ENCODE results near the gene JPT1.
"Not testable (repeated sequence)": the region's sequence is repeated elsewhere in the genome, so short reads cannot be mapped to it uniquely, and the experiment has no call there.

JPT1 gene

GRCh38 chr17:75129576-75129975, 24.7 kb downstream of the JPT1 start:
- no peak for DNase-seq (ENCODE audit: low read depth)

GRCh38 chr17:75128694-75129505, 25.4 kb downstream of the JPT1 start:
- no peak for DNase-seq (ENCODE audit: low read depth)

- not testable (repeated sequence) for DNase-seq (ENCODE audit: low read depth)
Measured at GRCh38 chr17:75127936-75128335, 26.4 kb downstream of the JPT1 start.

- no peak for DNase-seq (ENCODE audit: low read depth)
Measured at GRCh38 chr17:75126954-75127353, 27.4 kb downstream of the JPT1 start.

GRCh38 chr17:75125984-75126383, 28.3 kb downstream of the JPT1 start:
- DNase-seq (ENCODE audit: low read depth) = no peak

- no peak for DNase-seq (ENCODE audit: low read depth)
Measured at GRCh38 chr17:75124819-75125162, 29.5 kb downstream of the JPT1 start.

- no peak for DNase-seq (ENCODE audit: low read depth)
Measured at GRCh38 chr17:75124041-75124818, 30.1 kb downstream of the JPT1 start.

- DNase-seq (ENCODE audit: low read depth) = no peak
Measured at GRCh38 chr17:75118307-75118706, 36.0 kb downstream of the JPT1 start.

GRCh38 chr17:75116737-75117136, 37.6 kb downstream of the JPT1 start:
- no peak for DNase-seq (ENCODE audit: low read depth)

- no peak for DNase-seq (ENCODE audit: low read depth)
Measured at GRCh38 chr17:75115555-75115954, 38.8 kb downstream of the JPT1 start.

- DNase-seq (ENCODE audit: low read depth) = no peak
Measured at GRCh38 chr17:75114552-75115314, 39.6 kb downstream of the JPT1 start.

GRCh38 chr17:75113798-75114551, 40.3 kb downstream of the JPT1 start:
- no peak for DNase-seq (ENCODE audit: low read depth)

GRCh38 chr17:75111777-75112335, 42.5 kb downstream of the JPT1 start:
- DNase-seq (ENCODE audit: low read depth) = no peak

GRCh38 chr17:75110234-75110937, 43.9 kb downstream of the JPT1 start:
- no peak for DNase-seq (ENCODE audit: low read depth)

GRCh38 chr17:75109407-75110233, 44.7 kb downstream of the JPT1 start, which contains the start of gene ARMC7:
TSS of gene ARMC7 (plus strand) at chr17:75109969. CDS start at chr17:75110289, 320 bp downstream.
- no peak for DNase-seq (ENCODE audit: low read depth)

- DNase-seq (ENCODE audit: low read depth) = no peak
Measured at GRCh38 chr17:75109046-75109406, 45.3 kb downstream of the JPT1 start.

GRCh38 chr17:75108193-75108592, 46.1 kb downstream of the JPT1 start:
- DNase-seq (ENCODE audit: low read depth) = no peak

- DNase-seq (ENCODE audit: low read depth) = no peak
Measured at GRCh38 chr17:75105126-75106080, 48.9 kb downstream of the JPT1 start.

Data from non-pigmented ciliary epithelial cell (primary cell).